IMR-90 (cell line): ENCODE measurements around the gene PSPC1. TPM values are rescaled to one million over a fixed set of nuclear protein-coding genes. Genes with fewer than 3 reads are reported as not detected.

ENCODE experiments used
- ATAC-seq: fragments of 200-7000 bp; cut with Tn5 transposase; 2 replicates; pipeline ENCODE4 v1.9.1; 2020; ENCODE audit warnings: low read depth, mild to moderate bottlenecking, moderate library complexity
- BruUV-seq: library from RNA; stranded (reverse); fragments of 400-500 nt; replicated peaks from 2 replicates; lab custom pipeline; 2021; lab: Mats Ljungman, UMichigan
- CTCF ChIA-PET: fragments of 300-600 bp; formaldehyde crosslinking; extraction: SDS; loops from one replicate; lab custom pipeline; 2021; ENCODE audit warnings: antibody characterized with exemption; lab: Yijun Ruan, JAX
- POLR2A ChIA-PET: fragments of 300-600 bp; sonication (Branson Sonifier 250); formaldehyde crosslinking; loops from one replicate; lab custom pipeline; 2022; ENCODE audit warnings: antibody characterized with exemption; ENCODE audit not compliant: unreplicated experiment; lab: Charles Lee
- DNase-seq: peaks from one replicate; pipeline ENCODE4 v3.0.0; 2013
- H2AFZ ChIP-seq: replicated peaks from 2 replicates; pipeline ENCODE3; 2013; ENCODE audit warnings: low read length, mild to moderate bottlenecking; ENCODE audit not compliant: poor library complexity
- H2AK5ac ChIP-seq: 2 replicates; pipeline ENCODE4 v1.6.1; 2013; ENCODE audit warnings: low read depth, low read length, inconsistent platforms
- H2AK9ac ChIP-seq: replicated peaks from 2 replicates; pipeline ENCODE3; 2013; ENCODE audit warnings: mild to moderate bottlenecking, low read depth, low read length, moderate library complexity; ENCODE audit not compliant: poor library complexity
- H2BK120ac ChIP-seq: 2 replicates; pipeline ENCODE4 v1.6.1; 2013; ENCODE audit warnings: low read depth, low read length, inconsistent platforms
- H2BK15ac ChIP-seq: 3 replicates; pipeline ENCODE4 v1.6.1; 2013; ENCODE audit warnings: low read depth, low read length, inconsistent platforms
- H2BK20ac ChIP-seq: 2 replicates; pipeline ENCODE4 v1.6.1; 2013; ENCODE audit warnings: low read depth, mild to moderate bottlenecking, inconsistent platforms, low read length, moderate library complexity
- H2BK5ac ChIP-seq: 2 replicates; pipeline ENCODE4 v1.6.1; 2013; ENCODE audit warnings: mild to moderate bottlenecking, low read depth, low read length, inconsistent platforms; ENCODE audit not compliant: poor library complexity, severe bottlenecking
- H3K14ac ChIP-seq: replicated peaks from 2 replicates; pipeline ENCODE4 v1.6.1; 2013; ENCODE audit warnings: low read depth, low read length, inconsistent platforms
- H3K18ac ChIP-seq: 2 replicates; pipeline ENCODE4 v1.6.1; 2013; ENCODE audit warnings: low read depth, low read length, control low read depth
- H3K23ac ChIP-seq: 2 replicates; pipeline ENCODE4 v1.6.1; 2013; ENCODE audit warnings: low read depth, low read length, inconsistent platforms
- H3K27ac ChIP-seq: 2 replicates; pipeline ENCODE4 v1.5.1; 2013; ENCODE audit warnings: mild to moderate bottlenecking, control low read depth, low read length; ENCODE audit not compliant: insufficient read depth
- H3K27me3 ChIP-seq: 2 replicates; pipeline ENCODE4 v1.6.1; 2013; ENCODE audit warnings: low read length; ENCODE audit not compliant: control insufficient read depth, insufficient read depth
- H3K36me3 ChIP-seq: 2 replicates; pipeline ENCODE4 v1.6.1; 2013; ENCODE audit warnings: low read length, mixed read lengths; ENCODE audit not compliant: control insufficient read depth, insufficient read depth
- H3K4ac ChIP-seq: 2 replicates; pipeline ENCODE4 v1.6.1; 2013; ENCODE audit warnings: low read depth, low read length, inconsistent platforms
- H3K4me1 ChIP-seq: 2 replicates; pipeline ENCODE4 v1.6.1; 2013; ENCODE audit warnings: low read length, mixed read lengths; ENCODE audit not compliant: control insufficient read depth, insufficient read depth
- H3K4me2 ChIP-seq: 2 replicates; pipeline ENCODE4 v1.6.1; 2013; ENCODE audit warnings: low read depth, mild to moderate bottlenecking, control low read depth, low read length, moderate library complexity
- H3K4me3 ChIP-seq: 2 replicates; pipeline ENCODE4 v1.5.1; 2013; ENCODE audit warnings: low read depth, mild to moderate bottlenecking, control low read depth, low read length, moderate library complexity; ENCODE audit not compliant: insufficient read depth
- H3K56ac ChIP-seq: 2 replicates; pipeline ENCODE4 v1.6.1; 2013; ENCODE audit warnings: low read length, inconsistent platforms; ENCODE audit not compliant: insufficient read depth; ENCODE audit errors: extremely low read depth
- H3K79me1 ChIP-seq, 2 experiments: 2 replicates each; pipeline ENCODE4 v1.6.1; 2013; ENCODE audit warnings: low read length in 2 of 2, inconsistent platforms in 1 of 2, low read depth in 1 of 2
- H3K9ac ChIP-seq: 2 replicates; pipeline ENCODE4 v1.6.1; 2013; ENCODE audit warnings: low read depth, low read length, control low read depth
- H3K9me1 ChIP-seq: 2 replicates; pipeline ENCODE4 v1.6.1; 2013; ENCODE audit warnings: low read length, inconsistent platforms; ENCODE audit not compliant: insufficient read depth
- H3K9me3 ChIP-seq: 2 replicates; pipeline ENCODE4 v1.6.1; 2013; ENCODE audit warnings: low read length; ENCODE audit not compliant: control insufficient read depth, insufficient read depth
- H4K20me1 ChIP-seq: 2 replicates; pipeline ENCODE4 v1.6.1; 2013; ENCODE audit warnings: low read length, inconsistent platforms; ENCODE audit not compliant: insufficient read depth
- H4K5ac ChIP-seq: 2 replicates; pipeline ENCODE4 v1.6.1; 2013; ENCODE audit warnings: mild to moderate bottlenecking, low read depth, low read length, control low read depth
- H4K8ac ChIP-seq, 2 experiments: 2 replicates each; pipeline ENCODE4 v1.6.1; 2013; ENCODE audit warnings: low read depth in 2 of 2, low read length in 2 of 2, control low read depth in 1 of 2, inconsistent platforms in 1 of 2
- H4K91ac ChIP-seq: 2 replicates; pipeline ENCODE4 v1.6.1; 2013; ENCODE audit warnings: low read depth, low read length, inconsistent platforms; ENCODE audit not compliant: insufficient read depth
- MXI1 ChIP-seq: IDR thresholded peaks from 2 replicates; pipeline ENCODE4 v1.6.1; 2012; ENCODE audit warnings: low read depth, mild to moderate bottlenecking, low read length, moderate library complexity, borderline replicate concordance
- RAD21 ChIP-seq: IDR thresholded peaks from 2 replicates; pipeline ENCODE4 v1.6.1; 2012; ENCODE audit warnings: low read length, improper control_type of control experiment
- WGBS, 2 experiments: methylation state at CpG; one replicate each; pipeline versions ENCODE4 v1.1.5 to v1.1.7; 2013; ENCODE audit warnings: missing lambda C conversion rate in 2 of 2; ENCODE audit not compliant: insufficient read length in 1 of 2; ENCODE audit errors: extremely low coverage in 2 of 2; 5-methylcytosine and 5-hydroxymethylcytosine counted together
- dilution Hi-C: fragments of 300-500 bp; cut with HindIII; formaldehyde crosslinking; loops from one replicate; pipeline ENCODE4 v1.14.3; 2018; ENCODE audit warnings: low sequenced_read_pairs; ENCODE audit not compliant: unreplicated experiment
- in situ Hi-C: fragments of 300-500 bp; cut with MboI; formaldehyde crosslinking; loops from 3 replicates; pipeline ENCODE4 v1.14.3; 2019; ENCODE audit warnings: low sequenced_read_pairs, inconsistent platforms, mixed read lengths
- intact Hi-C: fragments of 100-400 bp; cut with micrococcal nuclease; formaldehyde crosslinking; loops from 2 replicates; pipeline ENCODE4 v1.10.0; 2022
- polyA plus RNA-seq, 3 experiments: library from polyadenylated mRNA; depleted of rRNA; stranded (reverse); fragments of >200 nt; gene quantifications; 2 replicates each; pipeline ENCODE4 v1.2.3, GENCODE V29; 2012; ENCODE audit warnings: low replicate concordance in 1 of 3
- total RNA-seq: library from RNA; depleted of rRNA; stranded (reverse); fragments of >200 nt; gene quantifications from 2 replicates; pipeline ENCODE4 v1.2.3, GENCODE V29; 2012

The PSPC1 gene
- total and polyA plus RNA-seq, 2 of the 4 experiments (the other 2 are of a cell fraction): 38.3 to 39.8 TPM

DNA sequence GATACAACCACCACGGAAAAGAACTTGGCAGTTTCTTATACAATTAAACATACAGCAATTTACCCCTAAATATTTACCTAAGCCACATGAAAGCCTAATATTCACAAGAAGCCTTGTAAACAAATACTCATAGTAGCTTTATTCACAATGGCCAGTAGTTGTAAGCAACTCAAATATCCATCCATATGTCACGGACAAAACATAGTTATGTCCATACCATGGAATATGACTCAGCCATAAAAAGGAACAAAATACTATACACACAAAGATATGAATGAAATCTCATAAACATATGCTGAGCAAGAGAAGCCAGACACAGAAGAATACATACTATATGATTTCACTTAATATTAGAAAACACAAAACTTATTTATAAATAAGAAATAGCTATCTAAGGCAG lies 12.9 kb downstream of the PSPC1 start:
- Histone ChIP-seq H2BK20ac (no peak overlapping the region), H3K36me3 (peaks cover 36% of the 10 kb centered on the region), H3K4me2 (no peak overlapping the region), H3K9me3 (no peaks in the 10 kb centered on the region), H3K14ac (no peak overlapping the region), H2AK9ac (no peak overlapping the region), H3K4ac (no peak overlapping the region), H2AFZ (no peak overlapping the region), H3K18ac (no peak overlapping the region), H3K56ac (no peak overlapping the region), H3K79me1 (peaks cover 20 to 47% of the 10 kb centered on the region in 2 experiments), H3K4me1 (peaks cover 2% of the 10 kb centered on the region; the same call in 1 of the 2 replicates), H3K27me3 (no peaks in the 10 kb centered on the region), H2BK5ac (peak overlapping the region; percentile 1), H2BK15ac (no peak overlapping the region), H2BK120ac (no peak overlapping the region), H3K9me1 (peaks cover 10% of the 10 kb centered on the region; the same call in 1 of the 2 replicates), H3K4me3 (no peak overlapping the region), H4K20me1 (peaks cover 58% of the 10 kb centered on the region), H3K23ac (no peak overlapping the region), H4K5ac (no peak overlapping the region), H4K8ac (no peak overlapping the region), H2AK5ac (no peak overlapping the region), H3K9ac (no peak overlapping the region), H4K91ac (no peak overlapping the region), H3K27ac (no peak overlapping the region)
- DNase-seq (peak; percentile 24), ATAC-seq (peak; percentile 39)
- dilution Hi-C loops (no loop called here), intact Hi-C loops (loop anchor here (10.0 kb wide), 1 partner anchor 55 kb away; no protein-coding TSS in a partner anchor), in situ Hi-C loops (loop anchor here (10.0 kb wide), 1 partner anchor 95 kb away; no protein-coding TSS in a partner anchor)
- TF ChIP-seq RAD21 (no peak), MXI1 (no peak)
- POLR2A ChIA-PET: no interaction called here
- CTCF ChIA-PET: no interaction called here
- no CpG with 5 or more reads among the region's 2 CpGs for WGBS, 2 experiments
- no TSS peak for BruUV-seq
